DND-41 (cell line): Measurements from ENCODE around the gene TSC22D2.

Source experiments
- ATAC-seq: fragments of 200-7000 bp; cut with Tn5 transposase; 3 replicates; pipeline ENCODE4 v1.9.1; 2021; ENCODE audit warnings: low read depth; ENCODE audit not compliant: insufficient read depth
- DNase-seq: peaks from one replicate; pipeline ENCODE4 v3.0.0-alpha.2; 2020
- H2AFZ ChIP-seq: 2 replicates; pipeline ENCODE4 v1.6.0; 2012; ENCODE audit warnings: low read depth, low read length
- H3K27ac ChIP-seq: 2 replicates; pipeline ENCODE4 v1.5.1; 2012; ENCODE audit warnings: low read length, inconsistent platforms
- H3K27me3 ChIP-seq: fragments of 200-600 bp; sonication (generic); 2 replicates; pipeline ENCODE4 v1.6.0; 2012; ENCODE audit warnings: low read length, mild to moderate bottlenecking, inconsistent platforms; ENCODE audit not compliant: insufficient read depth, poor library complexity
- H3K36me3 ChIP-seq: 2 replicates; pipeline ENCODE4 v1.5.1; 2012; ENCODE audit warnings: low read length, inconsistent platforms; ENCODE audit not compliant: insufficient read depth
- H3K4me1 ChIP-seq: 2 replicates; pipeline ENCODE4 v1.5.1; 2012; ENCODE audit warnings: mild to moderate bottlenecking, low read length; ENCODE audit not compliant: insufficient read depth
- H3K4me2 ChIP-seq: 2 replicates; pipeline ENCODE4 v1.6.0; 2012; ENCODE audit warnings: mild to moderate bottlenecking, moderate library complexity, low read length, inconsistent platforms; ENCODE audit not compliant: insufficient read depth
- H3K4me3 ChIP-seq, 2 experiments: fragments of 200-600 bp in 1 of 2; shearing (Covaris generic) in 1 of 2; 2 replicates each; pipeline ENCODE4 v1.5.1; 2012 to 2016; ENCODE audit warnings: inconsistent platforms in 2 of 2, low read length in 2 of 2, mild to moderate bottlenecking in 2 of 2, low read depth in 1 of 2, moderate library complexity in 1 of 2
- H3K79me2 ChIP-seq: 2 replicates; pipeline ENCODE4 v1.6.0; 2012; ENCODE audit warnings: low read length, inconsistent platforms; ENCODE audit not compliant: insufficient read depth
- H3K9ac ChIP-seq: 2 replicates; pipeline ENCODE4 v1.6.0; 2012; ENCODE audit warnings: low read depth, mild to moderate bottlenecking, inconsistent platforms, low read length, moderate library complexity
- H3K9me3 ChIP-seq: 2 replicates; pipeline ENCODE4 v1.5.1; 2012; ENCODE audit warnings: low read length, moderate library complexity, mild to moderate bottlenecking, inconsistent platforms; ENCODE audit not compliant: insufficient read depth, severe bottlenecking
- H4K20me1 ChIP-seq: 2 replicates; pipeline ENCODE4 v1.6.0; 2012; ENCODE audit warnings: low read length; ENCODE audit not compliant: insufficient read depth
- CTCF ChIP-seq: IDR thresholded peaks from 2 replicates; pipeline ENCODE4 v1.5.1; 2012; ENCODE audit warnings: borderline replicate concordance, low read length, moderate library complexity, mild to moderate bottlenecking; ENCODE audit not compliant: poor library complexity, severe bottlenecking; ENCODE audit errors: extremely low read depth
- EZH2 ChIP-seq: IDR thresholded peaks from 3 replicates; pipeline ENCODE4 v1.6.1; 2012; ENCODE audit warnings: borderline replicate concordance, low read depth, mild to moderate bottlenecking, moderate library complexity, low read length, inconsistent platforms; ENCODE audit not compliant: severe bottlenecking

TSC22D2 gene

DNA sequence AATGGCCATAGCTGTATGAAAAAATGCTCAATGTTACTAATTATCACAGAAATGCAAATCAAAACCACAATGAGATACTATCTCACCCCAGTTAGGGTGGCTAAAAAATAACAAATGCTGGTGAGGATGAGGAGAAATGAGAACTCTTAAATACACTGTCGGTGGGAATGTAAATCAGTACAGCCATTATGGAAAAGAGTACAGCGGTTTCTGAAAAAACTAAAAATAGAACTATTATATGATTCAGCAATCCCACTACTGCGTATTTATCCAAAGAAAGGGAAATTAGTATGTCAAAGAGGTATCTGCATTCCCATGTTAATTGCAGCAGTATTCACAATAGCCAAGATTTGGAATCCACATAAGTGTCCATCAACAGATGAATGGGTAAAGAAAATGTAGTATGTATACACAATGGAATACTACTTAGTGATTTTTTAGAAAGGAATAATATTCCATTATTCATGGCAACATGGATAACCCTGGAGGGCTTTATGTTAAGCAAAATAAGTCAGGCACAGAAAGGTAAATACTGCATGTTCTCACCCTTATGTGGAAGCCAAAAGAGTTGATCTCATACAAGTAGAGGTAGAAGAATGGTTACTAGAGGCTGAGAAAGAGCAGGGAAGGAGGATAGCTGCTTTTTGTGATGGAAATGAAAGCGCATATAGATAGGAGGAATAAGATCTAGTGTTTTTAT lies 103.2 kb downstream of the TSC22D2 start:
- DNase-seq: no peak
- H3K27me3 ChIP-seq: no peaks in the 10 kb centered on the region
- TF ChIP-seq CTCF: no peak
- TF ChIP-seq EZH2: no peak
- no peaks in the 10 kb centered on the region for H4K20me1 ChIP-seq
- H2AFZ ChIP-seq: no peak overlapping the region
- no peaks in the 10 kb centered on the region for H3K79me2 ChIP-seq
- ATAC-seq: no peak
- no peak overlapping the region for H3K4me3 ChIP-seq
- H3K27ac ChIP-seq: no peak overlapping the region
- no peak overlapping the region for H3K4me2 ChIP-seq
- no peak overlapping the region for H3K9ac ChIP-seq
- no peaks in the 10 kb centered on the region for H3K9me3 ChIP-seq
- no peaks in the 10 kb centered on the region for H3K36me3 ChIP-seq
- no peaks in the 10 kb centered on the region for H3K4me1 ChIP-seq

DNA sequence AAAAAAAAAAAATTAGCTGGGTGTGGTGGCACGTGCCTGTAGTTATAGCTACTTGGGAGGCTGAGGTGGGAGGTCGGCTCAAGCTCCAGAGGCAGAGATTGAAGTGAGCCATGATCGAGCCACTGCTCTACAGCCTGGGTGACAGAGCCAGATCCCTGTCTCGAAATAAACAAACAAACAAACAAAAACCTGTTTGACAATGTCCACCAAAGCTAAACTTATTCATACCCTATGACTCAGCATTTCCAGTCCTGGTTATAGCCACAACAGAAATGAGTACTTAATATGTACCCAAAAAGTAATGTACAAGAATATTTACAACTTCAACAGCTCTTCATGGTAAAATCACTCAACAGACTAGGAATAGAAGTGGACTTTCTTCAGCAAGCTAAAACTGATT lies 107.1 kb downstream of the TSC22D2 start:
- ATAC-seq: no peak
- no peaks in the 10 kb centered on the region for H3K4me1 ChIP-seq
- H3K4me3 ChIP-seq: no peak overlapping the region
- H3K79me2 ChIP-seq: no peaks in the 10 kb centered on the region
- no peak overlapping the region for H2AFZ ChIP-seq
- TF ChIP-seq EZH2: no peak
- no peak for TF ChIP-seq CTCF
- DNase-seq: no peak
- no peak overlapping the region for H3K27ac ChIP-seq
- no peak overlapping the region for H3K9ac ChIP-seq
- H3K27me3 ChIP-seq: no peaks in the 10 kb centered on the region
- H3K9me3 ChIP-seq: peaks cover 3% of the 10 kb centered on the region
- H3K4me2 ChIP-seq: no peak overlapping the region
- no peaks in the 10 kb centered on the region for H4K20me1 ChIP-seq
- H3K36me3 ChIP-seq: no peaks in the 10 kb centered on the region
